ENCODE results near the gene DUOX1.

Gene DUOX1

DNA sequence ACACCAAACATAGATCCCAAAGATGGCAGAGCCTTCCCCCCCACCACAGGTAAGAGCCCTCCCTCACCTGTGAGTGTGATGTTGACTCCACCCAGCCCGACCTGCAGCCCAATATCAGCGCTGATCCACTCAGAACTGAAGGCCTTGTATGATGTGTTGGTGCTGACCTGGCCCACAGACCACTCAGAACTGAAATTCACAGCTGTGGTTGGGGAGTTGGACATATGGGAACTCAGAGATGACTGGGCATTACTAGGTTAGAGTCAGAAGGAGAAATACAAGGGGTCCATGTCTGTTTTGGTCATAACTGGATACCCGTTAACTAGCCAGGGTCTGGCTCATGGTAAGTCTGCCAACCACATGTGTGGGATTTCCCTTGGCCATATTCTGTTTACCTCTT, 8.8 kb upstream of the DUOX1 start:
- Histone ChIP-seq H3K4me1 (ENCODE audit: control insufficient read depth in 2 of 2, insufficient read depth in 2 of 2, low read length in 2 of 2) (peaks cover 0 to 2% of the 10 kb centered on the region in 2 donors), H3K27me3 (ENCODE audit: control insufficient read depth in 2 of 2, insufficient read depth in 2 of 2, low read length in 2 of 2) (peaks cover 19 to 20% of the 10 kb centered on the region in 2 donors), H3K9ac (ENCODE audit: low read depth in 1 of 2, low read length in 2 of 2) (no peak overlapping the region), H3K27ac (ENCODE audit: low read depth in 2 of 2, low read length in 2 of 2) (no peak overlapping the region), H3K36me3 (ENCODE audit: control insufficient read depth in 2 of 2, insufficient read depth in 2 of 2, low read length in 2 of 2) (no peaks in the 10 kb centered on the region), H3K9me3 (ENCODE audit: control insufficient read depth in 2 of 2, low read length in 2 of 2) (no peaks in the 10 kb centered on the region), H3K4me3 (ENCODE audit: low read length in 2 of 2) (no peak overlapping the region)

- H3K9me3 ChIP-seq (ENCODE audit: control insufficient read depth in 2 of 2, low read length in 2 of 2), result no peaks in the 10 kb centered on the region
- peaks cover 18 to 21% of the 10 kb centered on the region in 2 donors for H3K27me3 ChIP-seq (ENCODE audit: control insufficient read depth in 2 of 2, insufficient read depth in 2 of 2, low read length in 2 of 2)
- H3K4me1 ChIP-seq (ENCODE audit: control insufficient read depth in 2 of 2, insufficient read depth in 2 of 2, low read length in 2 of 2), result peaks cover 0 to 2% of the 10 kb centered on the region in 2 donors
- no peak overlapping the region for H3K9ac ChIP-seq (ENCODE audit: low read depth in 1 of 2, low read length in 2 of 2)
- H3K36me3 ChIP-seq (ENCODE audit: control insufficient read depth in 2 of 2, insufficient read depth in 2 of 2, low read length in 2 of 2), result no peaks in the 10 kb centered on the region
- no peak overlapping the region for H3K27ac ChIP-seq (ENCODE audit: low read depth in 2 of 2, low read length in 2 of 2)
- no peak overlapping the region for H3K4me3 ChIP-seq (ENCODE audit: low read length in 2 of 2)
These were observed 7.9 kb upstream of the DUOX1 start for GRCh38 chr15:45121706-45122417.

DNA sequence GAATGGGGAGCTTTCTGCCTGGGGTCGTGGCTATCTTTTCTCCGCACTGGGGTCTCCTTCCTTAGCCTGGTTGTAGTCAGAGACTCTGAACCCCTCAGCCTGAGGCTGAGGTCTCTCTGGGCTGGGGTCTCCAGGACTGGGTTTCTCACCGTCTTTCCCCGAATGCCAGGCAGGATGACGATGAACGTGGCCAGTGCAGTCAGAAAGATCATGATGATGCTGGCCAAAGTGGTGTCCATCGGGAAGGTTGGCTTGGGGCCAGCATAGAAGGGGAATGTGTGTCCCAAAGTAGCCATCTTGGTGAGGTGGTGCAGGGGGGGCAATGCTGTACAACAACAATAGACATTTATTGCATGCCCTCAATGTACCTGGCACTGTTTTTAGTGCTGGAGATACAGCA, 7.1 kb upstream of the DUOX1 start:
- Histone ChIP-seq H3K9ac (ENCODE audit: low read depth in 1 of 2, low read length in 2 of 2) (no peak overlapping the region), H3K4me1 (ENCODE audit: control insufficient read depth in 2 of 2, insufficient read depth in 2 of 2, low read length in 2 of 2) (peaks cover 0 to 1% of the 10 kb centered on the region in 2 donors), H3K4me3 (ENCODE audit: low read length in 2 of 2) (no peak overlapping the region), H3K27ac (ENCODE audit: low read depth in 2 of 2, low read length in 2 of 2) (no peak overlapping the region), H3K27me3 (ENCODE audit: control insufficient read depth in 2 of 2, insufficient read depth in 2 of 2, low read length in 2 of 2) (peaks cover 15 to 20% of the 10 kb centered on the region in 2 donors), H3K36me3 (ENCODE audit: control insufficient read depth in 2 of 2, insufficient read depth in 2 of 2, low read length in 2 of 2) (no peaks in the 10 kb centered on the region), H3K9me3 (ENCODE audit: control insufficient read depth in 2 of 2, low read length in 2 of 2) (no peaks in the 10 kb centered on the region)

DNA sequence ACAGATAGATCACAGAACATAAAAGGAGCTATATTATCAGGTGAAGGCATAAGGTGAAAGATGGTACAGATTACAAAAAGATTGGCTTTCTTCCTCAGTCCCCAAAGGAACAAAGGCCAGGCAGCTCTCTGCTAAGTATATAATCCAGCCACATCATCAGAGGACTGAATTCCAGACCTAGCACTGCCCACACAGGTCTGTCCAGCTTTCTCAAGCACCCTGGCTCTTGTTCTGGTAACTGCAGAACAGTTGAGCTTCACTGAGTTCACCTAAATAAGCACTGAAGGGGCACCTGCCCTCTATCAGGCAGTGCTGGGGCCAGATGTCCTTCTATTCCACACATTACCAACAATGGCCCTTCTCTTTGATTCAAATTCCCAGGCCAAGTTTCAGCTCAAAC, 6.4 kb upstream of the DUOX1 start:
- no peaks in the 10 kb centered on the region for H3K4me1 ChIP-seq (ENCODE audit: control insufficient read depth in 2 of 2, insufficient read depth in 2 of 2, low read length in 2 of 2)
- no peak overlapping the region for H3K9ac ChIP-seq (ENCODE audit: low read depth in 1 of 2, low read length in 2 of 2)
- no peaks in the 10 kb centered on the region for H3K9me3 ChIP-seq (ENCODE audit: control insufficient read depth in 2 of 2, low read length in 2 of 2)
- peaks cover 22 to 27% of the 10 kb centered on the region in 2 donors for H3K27me3 ChIP-seq (ENCODE audit: control insufficient read depth in 2 of 2, insufficient read depth in 2 of 2, low read length in 2 of 2)
- H3K27ac ChIP-seq (ENCODE audit: low read depth in 2 of 2, low read length in 2 of 2), result no peak overlapping the region
- no peaks in the 10 kb centered on the region for H3K36me3 ChIP-seq (ENCODE audit: control insufficient read depth in 2 of 2, insufficient read depth in 2 of 2, low read length in 2 of 2)
- H3K4me3 ChIP-seq (ENCODE audit: low read length in 2 of 2), result no peak overlapping the region

GRCh38 chr15:45126535-45127158, 3.1 kb upstream of the DUOX1 start:
- H3K27ac ChIP-seq (ENCODE audit: low read depth in 2 of 2, low read length in 2 of 2), result no peak overlapping the region
- H3K36me3 ChIP-seq (ENCODE audit: control insufficient read depth in 2 of 2, insufficient read depth in 2 of 2, low read length in 2 of 2), result no peaks in the 10 kb centered on the region
- no peak overlapping the region for H3K9ac ChIP-seq (ENCODE audit: low read depth in 1 of 2, low read length in 2 of 2)
- H3K9me3 ChIP-seq (ENCODE audit: control insufficient read depth in 2 of 2, low read length in 2 of 2), result no peaks in the 10 kb centered on the region
- no peak overlapping the region for H3K4me3 ChIP-seq (ENCODE audit: low read length in 2 of 2)
- H3K27me3 ChIP-seq (ENCODE audit: control insufficient read depth in 2 of 2, insufficient read depth in 2 of 2, low read length in 2 of 2), result peaks cover 36 to 40% of the 10 kb centered on the region in 2 donors
- peaks cover 3 to 5% of the 10 kb centered on the region in 2 donors for H3K4me1 ChIP-seq (ENCODE audit: control insufficient read depth in 2 of 2, insufficient read depth in 2 of 2, low read length in 2 of 2)

- no peak overlapping the region for H3K27ac ChIP-seq (ENCODE audit: low read depth in 2 of 2, low read length in 2 of 2)
- H3K4me3 ChIP-seq (ENCODE audit: low read length in 2 of 2), result peak overlapping the region; percentile 33 to 42
- no peaks in the 10 kb centered on the region for H3K36me3 ChIP-seq (ENCODE audit: control insufficient read depth in 2 of 2, insufficient read depth in 2 of 2, low read length in 2 of 2)
- peaks cover 40 to 47% of the 10 kb centered on the region in 2 donors for H3K27me3 ChIP-seq (ENCODE audit: control insufficient read depth in 2 of 2, insufficient read depth in 2 of 2, low read length in 2 of 2)
- H3K9ac ChIP-seq (ENCODE audit: low read depth in 1 of 2, low read length in 2 of 2), result no peak overlapping the region
- peaks cover 3 to 5% of the 10 kb centered on the region in 2 donors for H3K4me1 ChIP-seq (ENCODE audit: control insufficient read depth in 2 of 2, insufficient read depth in 2 of 2, low read length in 2 of 2)
- H3K9me3 ChIP-seq (ENCODE audit: control insufficient read depth in 2 of 2, low read length in 2 of 2), result no peaks in the 10 kb centered on the region
These were observed 689 bp upstream of the DUOX1 start for GRCh38 chr15:45128971-45129639.

GRCh38 chr15:45130291-45131000, 652 bp downstream of the DUOX1 start:
- no peak overlapping the region for H3K9ac ChIP-seq (ENCODE audit: low read depth in 1 of 2, low read length in 2 of 2)
- H3K27me3 ChIP-seq (ENCODE audit: control insufficient read depth in 2 of 2, insufficient read depth in 2 of 2, low read length in 2 of 2), result peaks cover 42 to 43% of the 10 kb centered on the region in 2 donors
- no peak overlapping the region for H3K4me3 ChIP-seq (ENCODE audit: low read length in 2 of 2)

GRCh38 chr15:45131510-45131909, 1.7 kb downstream of the DUOX1 start:
- peaks cover 36 to 41% of the 10 kb centered on the region in 2 donors for H3K27me3 ChIP-seq (ENCODE audit: control insufficient read depth in 2 of 2, insufficient read depth in 2 of 2, low read length in 2 of 2)
- H3K4me3 ChIP-seq (ENCODE audit: low read length in 2 of 2), result no peak overlapping the region
- peaks cover 6 to 7% of the 10 kb centered on the region in 2 donors for H3K4me1 ChIP-seq (ENCODE audit: control insufficient read depth in 2 of 2, insufficient read depth in 2 of 2, low read length in 2 of 2)
- no peaks in the 10 kb centered on the region for H3K36me3 ChIP-seq (ENCODE audit: control insufficient read depth in 2 of 2, insufficient read depth in 2 of 2, low read length in 2 of 2)
- H3K9me3 ChIP-seq (ENCODE audit: control insufficient read depth in 2 of 2, low read length in 2 of 2), result no peaks in the 10 kb centered on the region
- no peak overlapping the region for H3K9ac ChIP-seq (ENCODE audit: low read depth in 1 of 2, low read length in 2 of 2)
- H3K27ac ChIP-seq (ENCODE audit: low read depth in 2 of 2, low read length in 2 of 2), result no peak overlapping the region

More at GRCh38 chr15:45130291-45131000, 652 bp downstream of the DUOX1 start:
- Histone ChIP-seq H3K36me3 (ENCODE audit: control insufficient read depth in 2 of 2, insufficient read depth in 2 of 2, low read length in 2 of 2) (no peaks in the 10 kb centered on the region), H3K9me3 (ENCODE audit: control insufficient read depth in 2 of 2, low read length in 2 of 2) (no peaks in the 10 kb centered on the region), H3K27ac (ENCODE audit: low read depth in 2 of 2, low read length in 2 of 2) (no peak overlapping the region), H3K4me1 (ENCODE audit: control insufficient read depth in 2 of 2, insufficient read depth in 2 of 2, low read length in 2 of 2) (peaks cover 6 to 7% of the 10 kb centered on the region in 2 donors)

- H3K9ac ChIP-seq (ENCODE audit: low read depth in 1 of 2, low read length in 2 of 2), result no peak overlapping the region
- no peak overlapping the region for H3K4me3 ChIP-seq (ENCODE audit: low read length in 2 of 2)
- peaks cover 6 to 7% of the 10 kb centered on the region in 2 donors for H3K4me1 ChIP-seq (ENCODE audit: control insufficient read depth in 2 of 2, insufficient read depth in 2 of 2, low read length in 2 of 2)
- no peak overlapping the region for H3K27ac ChIP-seq (ENCODE audit: low read depth in 2 of 2, low read length in 2 of 2)
- H3K36me3 ChIP-seq (ENCODE audit: control insufficient read depth in 2 of 2, insufficient read depth in 2 of 2, low read length in 2 of 2), result no peaks in the 10 kb centered on the region
- H3K9me3 ChIP-seq (ENCODE audit: control insufficient read depth in 2 of 2, low read length in 2 of 2), result no peaks in the 10 kb centered on the region
- H3K27me3 ChIP-seq (ENCODE audit: control insufficient read depth in 2 of 2, insufficient read depth in 2 of 2, low read length in 2 of 2), result peaks cover 32% of the 10 kb centered on the region in 2 donors
These were observed 3.2 kb downstream of the DUOX1 start for GRCh38 chr15:45132844-45133560.

Data from mucosa of rectum (tissue), 2 donors.